Tibial artery (tissue), 4 donors: ENCODE data around the gene DLGAP1.
A peak's percentile ranks its signal among the peaks of the same experiment; 100 is the strongest.

Experiments used
- DNase-seq, 2 donors: peaks; one replicate each; pipeline ENCODE4 v3.0.0-alpha.2; 2019
- H3K27ac ChIP-seq, 2 donors: fragments of 200-600 bp; sonication (generic) in 1 of 2; 1 replicate in 1 of 2; 2 replicates in 1 of 2; pipeline ENCODE4 v1.5.1; 2018 to 2019; ENCODE audit warnings: mild to moderate bottlenecking in 1 of 2
- H3K27me3 ChIP-seq, 2 donors: fragments of 200-600 bp; sonication (generic) in 1 of 2; one replicate each; pipeline versions ENCODE4 v1.5.1 to v1.6.0; 2016 to 2019
- H3K36me3 ChIP-seq, 3 donors: fragments of 200-600 bp; sonication (generic) in 2 of 3; one replicate each; pipeline ENCODE4 v1.5.1; 2016 to 2019; ENCODE audit warnings: mild to moderate bottlenecking in 2 of 3
- H3K4me1 ChIP-seq, 4 donors: fragments of 200-600 bp; sonication (generic) in 2 of 4; 1 replicate in 3 of 4; 2 replicates in 1 of 4; pipeline ENCODE4 v1.5.1; 2016 to 2019
- H3K4me3 ChIP-seq, 2 donors: fragments of 200-600 bp; sonication (generic) in 1 of 2; 1 replicate in 1 of 2; 2 replicates in 1 of 2; pipeline ENCODE4 v1.5.1; 2018 to 2019; ENCODE audit warnings: mild to moderate bottlenecking in 2 of 2
- H3K9me3 ChIP-seq, 3 donors: fragments of 200-600 bp; sonication (generic) in 1 of 3; one replicate each; pipeline ENCODE4 v1.5.1; 2016 to 2019
- intact Hi-C: fragments of 100-400 bp; cut with DNase I; formaldehyde crosslinking; loops from one replicate; pipeline ENCODE4 v1.15.0; 2023; ENCODE audit warnings: low total_unique reads
- TF ChIP-seq, protein P1 (sequence below), 2 experiments: fragments of 200-600 bp in 1 of 2; fragments of 450-650 bp in 1 of 2; IDR thresholded peaks; one replicate each; pipeline ENCODE4 v1.5.1; 2017 to 2019; ENCODE audit warnings: antibody characterized with exemption in 2 of 2, mild to moderate bottlenecking in 1 of 2, moderate library complexity in 1 of 2

The DLGAP1 gene

GRCh38 chr18:3867236-3867635 lies 587.9 kb downstream of the DLGAP1 start:
- DNase-seq: no peak
- Histone ChIP-seq H3K9me3 (no peaks in the 10 kb centered on the region), H3K27me3 (no peaks in the 10 kb centered on the region), H3K4me3 (no peak overlapping the region), H3K36me3 (no peaks in the 10 kb centered on the region), H3K4me1 (peaks cover 0 to 16% (median 3%) of the 10 kb centered on the region in 4 donors), H3K27ac (peak overlapping the region; percentile 49 to 57)
- TF ChIP-seq, protein P1, sequence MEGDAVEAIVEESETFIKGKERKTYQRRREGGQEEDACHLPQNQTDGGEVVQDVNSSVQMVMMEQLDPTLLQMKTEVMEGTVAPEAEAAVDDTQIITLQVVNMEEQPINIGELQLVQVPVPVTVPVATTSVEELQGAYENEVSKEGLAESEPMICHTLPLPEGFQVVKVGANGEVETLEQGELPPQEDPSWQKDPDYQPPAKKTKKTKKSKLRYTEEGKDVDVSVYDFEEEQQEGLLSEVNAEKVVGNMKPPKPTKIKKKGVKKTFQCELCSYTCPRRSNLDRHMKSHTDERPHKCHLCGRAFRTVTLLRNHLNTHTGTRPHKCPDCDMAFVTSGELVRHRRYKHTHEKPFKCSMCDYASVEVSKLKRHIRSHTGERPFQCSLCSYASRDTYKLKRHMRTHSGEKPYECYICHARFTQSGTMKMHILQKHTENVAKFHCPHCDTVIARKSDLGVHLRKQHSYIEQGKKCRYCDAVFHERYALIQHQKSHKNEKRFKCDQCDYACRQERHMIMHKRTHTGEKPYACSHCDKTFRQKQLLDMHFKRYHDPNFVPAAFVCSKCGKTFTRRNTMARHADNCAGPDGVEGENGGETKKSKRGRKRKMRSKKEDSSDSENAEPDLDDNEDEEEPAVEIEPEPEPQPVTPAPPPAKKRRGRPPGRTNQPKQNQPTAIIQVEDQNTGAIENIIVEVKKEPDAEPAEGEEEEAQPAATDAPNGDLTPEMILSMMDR (IDR thresholded peaks at IDR 0.05): no peak
- intact Hi-C loops: no loop called here

GRCh38 chr18:3864669-3865298 lies 590.3 kb downstream of the DLGAP1 start:
- H3K27ac ChIP-seq: no peak overlapping the region
- H3K36me3 ChIP-seq: no peaks in the 10 kb centered on the region
- peaks cover 0 to 16% (median 3%) of the 10 kb centered on the region in 4 donors for H3K4me1 ChIP-seq
- intact Hi-C loops: no loop called here
- TF ChIP-seq, protein P1 (IDR thresholded peaks at IDR 0.05): no peak
- DNase-seq: no peak
- H3K4me3 ChIP-seq: no peak overlapping the region
- H3K27me3 ChIP-seq: no peaks in the 10 kb centered on the region
- H3K9me3 ChIP-seq: no peaks in the 10 kb centered on the region

DNA sequence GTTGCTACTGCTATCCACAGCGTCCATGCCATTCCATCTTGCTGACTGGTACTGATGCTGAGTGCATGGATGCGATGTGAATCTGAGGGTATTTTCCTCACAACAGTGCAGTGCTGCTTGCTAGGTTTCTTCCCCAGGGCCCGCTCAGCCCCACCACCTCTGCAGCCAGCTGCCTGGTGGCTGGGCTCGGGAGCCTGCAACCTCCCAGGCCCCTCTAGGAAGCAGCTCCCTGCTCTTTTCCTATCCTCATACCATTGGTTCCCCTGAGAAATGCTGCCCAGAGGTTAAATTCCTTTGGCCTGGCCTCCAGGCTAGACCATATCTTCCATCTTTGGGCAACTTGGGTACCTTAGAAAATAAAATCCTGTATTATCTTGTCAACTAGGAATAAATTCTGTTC lies 591.5 kb downstream of the DLGAP1 start:
- TF ChIP-seq, protein P1 (IDR thresholded peaks at IDR 0.05): no peak
- Histone ChIP-seq H3K27me3 (no peaks in the 10 kb centered on the region), H3K9me3 (no peaks in the 10 kb centered on the region), H3K4me1 (peaks cover 0 to 16% (median 3%) of the 10 kb centered on the region in 4 donors), H3K36me3 (no peaks in the 10 kb centered on the region), H3K4me3 (no peak overlapping the region), H3K27ac (no peak overlapping the region)
- intact Hi-C loops: no loop called here
- DNase-seq: no peak

DNA sequence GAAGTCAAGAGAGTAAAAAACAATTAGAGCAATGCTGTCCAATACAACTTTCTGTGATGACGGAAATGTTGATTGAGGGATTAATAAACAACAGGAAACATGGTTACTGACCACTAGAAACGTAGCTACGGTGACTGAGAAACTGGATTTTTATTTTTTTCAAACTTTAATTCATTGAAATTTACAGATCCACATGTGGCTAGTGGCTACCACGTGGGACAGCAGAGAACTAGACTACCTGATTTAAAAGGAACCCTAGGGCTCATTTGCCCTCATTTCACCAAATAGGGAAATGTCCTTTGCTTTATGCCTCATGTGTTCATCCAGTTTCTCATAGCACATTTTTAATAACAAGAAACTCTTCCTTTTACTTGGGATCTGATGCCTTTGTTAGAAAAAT lies 592.1 kb downstream of the DLGAP1 start:
- TF ChIP-seq, protein P1 (IDR thresholded peaks at IDR 0.05): no peak
- DNase-seq: no peak
- H3K27ac ChIP-seq: no peak overlapping the region
- no peaks in the 10 kb centered on the region for H3K27me3 ChIP-seq
- H3K4me3 ChIP-seq: no peak overlapping the region
- H3K9me3 ChIP-seq: no peaks in the 10 kb centered on the region
- no peaks in the 10 kb centered on the region for H3K36me3 ChIP-seq
- peaks cover 0 to 11% (median 1%) of the 10 kb centered on the region in 4 donors for H3K4me1 ChIP-seq
- intact Hi-C loops: no loop called here

DNA sequence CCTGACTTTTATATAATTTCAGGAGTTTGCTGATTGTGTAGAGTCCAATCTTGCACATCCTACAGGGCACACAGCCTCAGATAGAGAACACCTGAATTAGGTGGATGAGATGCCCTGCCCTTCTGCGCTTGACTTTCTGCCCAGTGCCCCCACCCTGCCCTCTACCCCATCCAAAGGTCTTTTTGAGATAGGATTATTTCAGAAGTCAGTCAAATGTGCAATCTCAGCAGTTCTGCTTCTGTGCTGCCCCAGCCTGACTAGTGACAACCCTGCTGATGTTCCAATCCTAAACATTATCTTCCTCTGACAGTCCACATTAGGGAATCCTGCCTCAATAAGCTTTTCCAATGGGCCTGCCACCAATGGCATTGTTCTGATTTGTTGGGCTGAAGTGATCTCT lies 593.6 kb downstream of the DLGAP1 start:
- no peak for DNase-seq
- Histone ChIP-seq H3K4me3 (no peak overlapping the region), H3K9me3 (no peaks in the 10 kb centered on the region), H3K4me1 (no peaks in the 10 kb centered on the region), H3K27me3 (no peaks in the 10 kb centered on the region), H3K36me3 (no peaks in the 10 kb centered on the region), H3K27ac (no peak overlapping the region)
- intact Hi-C loops: no loop called here
- TF ChIP-seq, protein P1 (IDR thresholded peaks at IDR 0.05): no peak

GRCh38 chr18:3857544-3857943 lies 597.6 kb downstream of the DLGAP1 start:
- Histone ChIP-seq H3K4me1 (no peaks in the 10 kb centered on the region), H3K27ac (no peak overlapping the region), H3K27me3 (no peaks in the 10 kb centered on the region), H3K9me3 (no peaks in the 10 kb centered on the region), H3K4me3 (no peak overlapping the region), H3K36me3 (no peaks in the 10 kb centered on the region)
- TF ChIP-seq, protein P1 (IDR thresholded peaks at IDR 0.05): no peak
- intact Hi-C loops: no loop called here
- no peak for DNase-seq
